Esophagus (tissue), 2 donors: ENCODE data around the gene STX8. TPM values are rescaled to one million over a fixed set of nuclear protein-coding genes. Genes with fewer than 3 reads are reported as not detected.

Source experiments
- H3K27ac ChIP-seq, 2 donors: one replicate each; pipeline ENCODE4 v1.5.1; 2013; ENCODE audit warnings: low read depth in 2 of 2, mild to moderate bottlenecking in 2 of 2, inconsistent platforms in 1 of 2, low read length in 1 of 2, moderate library complexity in 1 of 2
- H3K27me3 ChIP-seq, 2 donors: one replicate each; pipeline ENCODE4 v1.6.1; 2013; ENCODE audit warnings: low read length in 2 of 2, control low read depth in 1 of 2, mild to moderate bottlenecking in 1 of 2; ENCODE audit not compliant: insufficient read depth in 2 of 2, control insufficient read depth in 1 of 2
- H3K36me3 ChIP-seq, 2 donors: one replicate each; pipeline ENCODE4 v1.6.1; 2013; ENCODE audit warnings: low read length in 1 of 2; ENCODE audit not compliant: control insufficient read depth in 2 of 2, insufficient read depth in 2 of 2
- H3K4me1 ChIP-seq, 2 donors: one replicate each; pipeline ENCODE4 v1.6.1; 2013; ENCODE audit warnings: low read length in 1 of 2; ENCODE audit not compliant: control insufficient read depth in 2 of 2, insufficient read depth in 2 of 2
- H3K4me3 ChIP-seq, 2 donors: one replicate each; pipeline ENCODE4 v1.5.1; 2013; ENCODE audit warnings: low read length in 2 of 2, mild to moderate bottlenecking in 2 of 2, low read depth in 1 of 2, moderate library complexity in 1 of 2
- H3K9me3 ChIP-seq, 2 donors: one replicate each; pipeline ENCODE4 v1.6.1; 2013; ENCODE audit warnings: mild to moderate bottlenecking in 2 of 2, low read depth in 1 of 2, low read length in 1 of 2, moderate library complexity in 1 of 2; ENCODE audit not compliant: control insufficient read depth in 2 of 2, insufficient read depth in 1 of 2
- WGBS, 2 donors: extraction: QIAGEN DNeasy Blood & Tissue Kit; methylation state at CpG; one replicate each; pipeline ENCODE4 v1.1.7; 2013; 5-methylcytosine and 5-hydroxymethylcytosine counted together
- polyA plus RNA-seq, 2 donors: library from polyadenylated mRNA; stranded (reverse); fragments of 200-250 nt; gene quantifications; one replicate each; pipeline ENCODE4 v1.2.3, GENCODE V29; 2013
- donor health status: healthy with polysubstance abuse.
- donor health status: Bipolar disorder and iron deficiency.

STX8 gene
- polyA plus RNA-seq, 2 donors = 37.0 to 44.8 TPM

- H3K4me1 ChIP-seq = no peaks in the 10 kb centered on the region
- H3K27me3 ChIP-seq = no peaks in the 10 kb centered on the region
- no peaks in the 10 kb centered on the region for H3K36me3 ChIP-seq
- no peak overlapping the region for H3K4me3 ChIP-seq
- 90 to 93% methylated on average over 6 of the region's 6 CpGs for WGBS, 2 donors
- H3K9me3 ChIP-seq = peaks cover 0 to 2% of the 10 kb centered on the region in 2 donors
- no peak overlapping the region for H3K27ac ChIP-seq
These were observed 243.5 kb downstream of the STX8 start for GRCh38 chr17:9332132-9332494.

- WGBS, 2 donors = 82 to 87% methylated on average over 16 of the region's 16 CpGs
- Histone ChIP-seq H3K36me3 (no peaks in the 10 kb centered on the region), H3K9me3 (peaks cover 0 to 2% of the 10 kb centered on the region in 2 donors), H3K4me3 (no peak overlapping the region), H3K4me1 (no peaks in the 10 kb centered on the region), H3K27me3 (no peaks in the 10 kb centered on the region), H3K27ac (no peak overlapping the region)
These were observed 244.1 kb downstream of the STX8 start for GRCh38 chr17:9331279-9332131.

GRCh38 chr17:9330611-9331271 lies 244.9 kb downstream of the STX8 start:
- no peak overlapping the region for H3K27ac ChIP-seq
- no peaks in the 10 kb centered on the region for H3K27me3 ChIP-seq
- no peaks in the 10 kb centered on the region for H3K4me1 ChIP-seq
- no peak overlapping the region for H3K4me3 ChIP-seq
- peaks cover 0 to 2% of the 10 kb centered on the region in 2 donors for H3K9me3 ChIP-seq
- H3K36me3 ChIP-seq = no peaks in the 10 kb centered on the region
- WGBS, 2 donors = 92 to 93% methylated on average over 21 of the region's 21 CpGs

GRCh38 chr17:9330141-9330540 lies 245.5 kb downstream of the STX8 start:
- H3K9me3 ChIP-seq = peaks cover 0 to 2% of the 10 kb centered on the region in 2 donors
- no peak overlapping the region for H3K4me3 ChIP-seq
- no peaks in the 10 kb centered on the region for H3K4me1 ChIP-seq
- H3K27me3 ChIP-seq = no peaks in the 10 kb centered on the region
- no peaks in the 10 kb centered on the region for H3K36me3 ChIP-seq
- 88 to 94% methylated on average over 5 of the region's 5 CpGs for WGBS, 2 donors
- H3K27ac ChIP-seq = no peak overlapping the region

GRCh38 chr17:9329251-9329921 lies 246.2 kb downstream of the STX8 start:
- Histone ChIP-seq H3K27me3 (no peaks in the 10 kb centered on the region), H3K36me3 (no peaks in the 10 kb centered on the region), H3K4me3 (no peak overlapping the region), H3K27ac (no peak overlapping the region), H3K9me3 (no peaks in the 10 kb centered on the region), H3K4me1 (no peaks in the 10 kb centered on the region)
- 93 to 94% methylated on average over 9 of the region's 9 CpGs for WGBS, 2 donors

GRCh38 chr17:9324864-9325263 lies 250.8 kb downstream of the STX8 start:
- Histone ChIP-seq H3K4me3 (no peak overlapping the region), H3K4me1 (no peaks in the 10 kb centered on the region), H3K9me3 (no peaks in the 10 kb centered on the region), H3K27me3 (no peaks in the 10 kb centered on the region), H3K27ac (no peak overlapping the region), H3K36me3 (no peaks in the 10 kb centered on the region)
- 89 to 94% methylated on average over 4 of the region's 4 CpGs for WGBS, 2 donors

- no peaks in the 10 kb centered on the region for H3K4me1 ChIP-seq
- 71 to 77% methylated on average over 2 of the region's 2 CpGs for WGBS, 2 donors
- H3K36me3 ChIP-seq = no peaks in the 10 kb centered on the region
- no peaks in the 10 kb centered on the region for H3K9me3 ChIP-seq
- no peak overlapping the region for H3K4me3 ChIP-seq
- H3K27me3 ChIP-seq = no peaks in the 10 kb centered on the region
- no peak overlapping the region for H3K27ac ChIP-seq
These were observed 253.3 kb downstream of the STX8 start for GRCh38 chr17:9322326-9322725.

- Histone ChIP-seq H3K9me3 (no peaks in the 10 kb centered on the region), H3K36me3 (no peaks in the 10 kb centered on the region), H3K4me1 (no peaks in the 10 kb centered on the region), H3K27me3 (no peaks in the 10 kb centered on the region), H3K4me3 (no peak overlapping the region), H3K27ac (no peak overlapping the region)
- WGBS, 2 donors = 82 to 85% methylated on average over 5 of the region's 5 CpGs
These were observed 253.7 kb downstream of the STX8 start for GRCh38 chr17:9321890-9322289.

- 98% methylated on average over 5 of the region's 5 CpGs for WGBS, 2 donors
- Histone ChIP-seq H3K27me3 (no peaks in the 10 kb centered on the region), H3K27ac (no peak overlapping the region), H3K36me3 (no peaks in the 10 kb centered on the region), H3K9me3 (no peaks in the 10 kb centered on the region), H3K4me1 (no peaks in the 10 kb centered on the region), H3K4me3 (no peak overlapping the region)
These were observed 260.3 kb downstream of the STX8 start for GRCh38 chr17:9315360-9315759.
